HFFc6 (cell line): ENCODE data around the gene UMODL1. TPM values are rescaled to one million over a fixed set of nuclear protein-coding genes. Genes with fewer than 3 reads are reported as not detected.

Experiments used
- DNase-seq: peaks from one replicate; pipeline ENCODE4 v3.0.0-alpha.2; 2018
- H3K27ac Mint-ChIP-seq: 2 replicates; pipeline ENCODE4 v1.8.0; 2020; ENCODE audit warnings: mild to moderate bottlenecking, mixed read lengths
- H3K27me3 Mint-ChIP-seq: 2 replicates; pipeline ENCODE4 v1.8.0; 2021; ENCODE audit warnings: mild to moderate bottlenecking, moderate library complexity, mixed read lengths; ENCODE audit not compliant: insufficient read depth
- H3K36me3 Mint-ChIP-seq: 2 replicates; pipeline ENCODE4 v1.8.0; 2021; ENCODE audit warnings: low read depth, mixed read lengths
- H3K4me1 Mint-ChIP-seq: 2 replicates; pipeline ENCODE4 v1.8.0; 2020; ENCODE audit warnings: low read depth, mixed read lengths
- H3K4me3 Mint-ChIP-seq: 2 replicates; pipeline ENCODE4 v1.8.0; 2020; ENCODE audit warnings: mild to moderate bottlenecking, moderate library complexity, mixed read lengths
- H3K9me3 Mint-ChIP-seq: 2 replicates; pipeline ENCODE4 v1.8.0; 2020; ENCODE audit warnings: mild to moderate bottlenecking, mixed read lengths
- CTCF ChIP-seq: fragments of 200-600 bp; sonication (generic); IDR thresholded peaks from 2 replicates; pipeline ENCODE4 v1.5.0; 2021; ENCODE audit warnings: antibody characterized with exemption, mild to moderate bottlenecking
- long read RNA-seq: library from polyadenylated mRNA; unstranded; transcript quantifications from one replicate; pipeline ENCODE4 v2.0.0, GENCODE V29; 2019
- total RNA-seq, 6 experiments: library from RNA; stranded (reverse); fragmentation: NEBNext Ultra II Directional; extraction: Animal tissue kit (Norgen Biotek cat#: 25700); gene quantifications; 2 replicates in 1 of 6; 3 replicates in 5 of 6; pipeline ENCODE4 v1.2.3, GENCODE V29; 2021

The UMODL1 gene, protein sequence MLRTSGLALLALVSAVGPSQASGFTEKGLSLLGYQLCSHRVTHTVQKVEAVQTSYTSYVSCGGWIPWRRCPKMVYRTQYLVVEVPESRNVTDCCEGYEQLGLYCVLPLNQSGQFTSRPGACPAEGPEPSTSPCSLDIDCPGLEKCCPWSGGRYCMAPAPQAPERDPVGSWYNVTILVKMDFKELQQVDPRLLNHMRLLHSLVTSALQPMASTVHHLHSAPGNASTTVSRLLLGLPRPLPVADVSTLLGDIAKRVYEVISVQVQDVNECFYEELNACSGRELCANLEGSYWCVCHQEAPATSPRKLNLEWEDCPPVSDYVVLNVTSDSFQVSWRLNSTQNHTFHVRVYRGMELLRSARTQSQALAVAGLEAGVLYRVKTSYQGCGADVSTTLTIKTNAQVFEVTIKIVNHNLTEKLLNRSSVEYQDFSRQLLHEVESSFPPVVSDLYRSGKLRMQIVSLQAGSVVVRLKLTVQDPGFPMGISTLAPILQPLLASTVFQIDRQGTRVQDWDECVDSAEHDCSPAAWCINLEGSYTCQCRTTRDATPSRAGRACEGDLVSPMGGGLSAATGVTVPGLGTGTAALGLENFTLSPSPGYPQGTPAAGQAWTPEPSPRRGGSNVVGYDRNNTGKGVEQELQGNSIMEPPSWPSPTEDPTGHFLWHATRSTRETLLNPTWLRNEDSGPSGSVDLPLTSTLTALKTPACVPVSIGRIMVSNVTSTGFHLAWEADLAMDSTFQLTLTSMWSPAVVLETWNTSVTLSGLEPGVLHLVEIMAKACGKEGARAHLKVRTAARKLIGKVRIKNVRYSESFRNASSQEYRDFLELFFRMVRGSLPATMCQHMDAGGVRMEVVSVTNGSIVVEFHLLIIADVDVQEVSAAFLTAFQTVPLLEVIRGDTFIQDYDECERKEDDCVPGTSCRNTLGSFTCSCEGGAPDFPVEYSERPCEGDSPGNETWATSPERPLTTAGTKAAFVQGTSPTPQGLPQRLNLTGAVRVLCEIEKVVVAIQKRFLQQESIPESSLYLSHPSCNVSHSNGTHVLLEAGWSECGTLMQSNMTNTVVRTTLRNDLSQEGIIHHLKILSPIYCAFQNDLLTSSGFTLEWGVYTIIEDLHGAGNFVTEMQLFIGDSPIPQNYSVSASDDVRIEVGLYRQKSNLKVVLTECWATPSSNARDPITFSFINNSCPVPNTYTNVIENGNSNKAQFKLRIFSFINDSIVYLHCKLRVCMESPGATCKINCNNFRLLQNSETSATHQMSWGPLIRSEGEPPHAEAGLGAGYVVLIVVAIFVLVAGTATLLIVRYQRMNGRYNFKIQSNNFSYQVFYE
- total RNA-seq: not detected
- long read RNA-seq: 0 reads

GRCh38 chr21:42071146-42071737 is at the start of gene UMODL1:
Gene UMODL1, plus strand, starts transcription at chr21:42071317. Its CDS starts 0 bp downstream, at chr21:42071317.
- no peak for TF ChIP-seq CTCF
- Mint-ChIP-seq H3K4me1 (no peaks in the 10 kb centered on the region), H3K27me3 (peaks cover 40% of the 10 kb centered on the region), H3K27ac (no peak within 1 kb of the TSS), H3K36me3 (no peaks in the 10 kb centered on the region), H3K4me3 (no peak within 1 kb of the TSS), H3K9me3 (no peaks in the 10 kb centered on the region)
- no peak for DNase-seq

- H3K4me1 Mint-ChIP-seq: peaks cover 22% of the 10 kb centered on the region
- peaks cover 8% of the 10 kb centered on the region for H3K27me3 Mint-ChIP-seq
- H3K27ac Mint-ChIP-seq: no peak overlapping the region
- DNase-seq: no peak
- H3K9me3 Mint-ChIP-seq: no peaks in the 10 kb centered on the region
- H3K36me3 Mint-ChIP-seq: no peaks in the 10 kb centered on the region
- no peak for TF ChIP-seq CTCF
- no peak overlapping the region for H3K4me3 Mint-ChIP-seq
Measured at GRCh38 chr21:42021371-42022090, 49.6 kb upstream of the UMODL1 start.

DNA sequence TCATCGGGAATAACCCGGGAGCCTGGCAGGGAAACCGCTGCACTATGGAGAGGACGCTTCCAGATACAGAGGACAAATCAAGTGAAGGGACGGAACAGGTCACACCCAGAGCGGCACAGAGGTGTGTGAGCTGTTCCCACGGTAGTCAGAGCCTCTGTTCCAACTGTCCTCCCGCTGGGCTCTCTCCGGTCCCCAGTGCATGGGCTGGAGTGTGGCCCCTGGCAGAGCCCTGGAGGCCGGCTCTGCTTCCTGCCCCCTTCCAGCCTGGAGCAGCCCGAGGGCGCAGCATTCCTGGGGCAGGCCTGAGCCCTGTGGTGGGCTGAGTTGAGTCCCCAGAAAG is 49.1 kb upstream of the UMODL1 start:
- TF ChIP-seq CTCF: no peak
- H3K27ac Mint-ChIP-seq: no peak overlapping the region
- H3K27me3 Mint-ChIP-seq: peaks cover 8% of the 10 kb centered on the region
- no peak for DNase-seq
- no peaks in the 10 kb centered on the region for H3K36me3 Mint-ChIP-seq
- no peaks in the 10 kb centered on the region; the same call in 1 of the 2 replicates for H3K9me3 Mint-ChIP-seq
- no peak overlapping the region for H3K4me3 Mint-ChIP-seq
- H3K4me1 Mint-ChIP-seq: peaks cover 22% of the 10 kb centered on the region

DNA sequence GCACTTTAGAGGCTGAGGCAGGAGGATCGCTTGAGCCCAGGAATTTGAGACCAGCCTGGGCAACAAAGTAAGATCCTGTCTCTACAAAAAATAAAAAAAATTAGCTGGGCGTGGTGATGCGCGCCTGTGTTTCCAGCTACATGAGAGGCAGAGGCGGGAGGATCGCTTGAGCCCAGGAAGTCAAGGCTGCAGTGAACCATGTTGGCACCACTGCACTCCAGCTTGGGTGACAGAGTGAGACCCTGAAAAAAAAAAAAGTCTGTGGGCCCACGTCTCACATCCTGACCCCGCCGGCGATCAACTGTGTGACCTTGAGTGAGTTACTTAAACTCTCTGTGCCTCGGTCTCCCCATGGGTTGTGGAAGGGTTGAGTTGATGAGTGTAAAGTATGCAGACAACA is 48.2 kb upstream of the UMODL1 start:
- Mint-ChIP-seq H3K27me3 (peaks cover 8% of the 10 kb centered on the region), H3K4me3 (no peak overlapping the region), H3K4me1 (peaks cover 22% of the 10 kb centered on the region), H3K27ac (no peak overlapping the region), H3K9me3 (no peaks in the 10 kb centered on the region; the same call in 1 of the 2 replicates), H3K36me3 (no peaks in the 10 kb centered on the region)
- TF ChIP-seq CTCF: no peak
- no peak for DNase-seq
